ENCODE data around the gene LYPD4. TPM values are rescaled to one million over a fixed set of nuclear protein-coding genes. Genes with fewer than 3 reads are reported as not detected.

Gene LYPD4
- total RNA-seq, 2 experiments from 2014 or later: not detected

- H3K4me3 Mint-ChIP-seq: no peak overlapping the region
- POLR2A ChIA-PET: no interaction called here
- no peaks in the 10 kb centered on the region for H3K36me3 Mint-ChIP-seq (ENCODE audit: low read depth)
- no peaks in the 10 kb centered on the region for H3K9me3 Mint-ChIP-seq
- CTCF ChIA-PET: interaction anchor here (2.8 kb wide), 1 partner anchor 14 kb away, joined by 7 read pairs; no protein-coding TSS in a partner anchor
- peaks cover 10% of the 10 kb centered on the region for H3K27me3 Mint-ChIP-seq
- no peak for TF ChIP-seq CTCF (IDR thresholded peaks at IDR 0.05)
- H3K27ac Mint-ChIP-seq: no peak overlapping the region
- peaks cover 9% of the 10 kb centered on the region for H3K4me1 Mint-ChIP-seq (ENCODE audit: low read depth)
- DNase-seq (no peak), ATAC-seq (no peak)
- intact Hi-C loops (cut with micrococcal nuclease): no loop called here
Observed at GRCh38 chr19:41808663-41809566, 35.6 kb downstream of the LYPD4 start.

GRCh38 chr19:41807176-41807575 lies 37.3 kb downstream of the LYPD4 start:
- intact Hi-C loops (cut with micrococcal nuclease): no loop called here
- H3K27me3 Mint-ChIP-seq: peaks cover 10% of the 10 kb centered on the region
- ChIA-PET CTCF (interaction anchor here (1.4 to 2.8 kb wide), 2 partner anchors 12 to 14 kb away, joined by 5 to 7 read pairs; no protein-coding TSS in a partner anchor), POLR2A (no interaction called here)
- no peaks in the 10 kb centered on the region for H3K36me3 Mint-ChIP-seq (ENCODE audit: low read depth)
- no peaks in the 10 kb centered on the region for H3K9me3 Mint-ChIP-seq
- ATAC-seq (no peak), DNase-seq (no peak)
- H3K4me1 Mint-ChIP-seq (ENCODE audit: low read depth): peaks cover 15% of the 10 kb centered on the region
- TF ChIP-seq CTCF (IDR thresholded peaks at IDR 0.05): no peak
- H3K4me3 Mint-ChIP-seq: no peak overlapping the region
- H3K27ac Mint-ChIP-seq: no peak overlapping the region

- H3K4me1 Mint-ChIP-seq (ENCODE audit: low read depth): peaks cover 21% of the 10 kb centered on the region
- peaks cover 3% of the 10 kb centered on the region for H3K27me3 Mint-ChIP-seq
- intact Hi-C loops (cut with micrococcal nuclease): no loop called here
- TF ChIP-seq CTCF (IDR thresholded peaks at IDR 0.05): no peak
- DNase-seq: no peak
- CTCF ChIA-PET: interaction anchor here (2.1 to 4.3 kb wide), 2 partner anchors 9 to 12 kb away, joined by 13 to 23 read pairs; no protein-coding TSS in a partner anchor
- no peaks in the 10 kb centered on the region for H3K9me3 Mint-ChIP-seq
- POLR2A ChIA-PET: interaction anchor here (0.7 kb wide), 1 partner anchor 179 kb away, joined by 4 read pairs; no protein-coding TSS in a partner anchor
- H3K36me3 Mint-ChIP-seq (ENCODE audit: low read depth): no peaks in the 10 kb centered on the region
- ATAC-seq: no peak
- peak overlapping the region; percentile 62 for H3K27ac Mint-ChIP-seq
- no peak overlapping the region for H3K4me3 Mint-ChIP-seq
Observed at GRCh38 chr19:41804336-41804735, 40.1 kb downstream of the LYPD4 start.

DNA sequence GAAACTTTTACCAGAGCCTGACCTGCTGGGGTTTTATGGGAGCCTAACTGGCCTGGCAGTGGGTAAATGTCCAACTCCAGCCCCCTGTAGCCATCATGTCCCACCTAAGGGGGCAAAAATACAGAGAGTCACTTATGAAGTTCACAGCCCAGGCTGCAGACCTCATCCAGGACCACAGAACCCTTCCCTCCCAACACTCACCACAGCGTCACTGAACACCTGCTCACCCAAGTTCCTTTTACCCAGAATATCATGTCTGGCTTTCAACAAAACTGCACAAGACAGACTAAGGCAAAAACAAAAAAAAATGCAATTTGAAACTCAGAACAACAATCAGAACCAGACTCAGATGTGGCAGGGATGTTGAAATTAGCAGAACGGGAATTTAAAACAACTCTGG lies 41.7 kb downstream of the LYPD4 start:
- POLR2A ChIA-PET: interaction anchor here (0.6 to 1.3 kb wide), 2 partner anchors 11 to 57 kb away, joined by 3 read pairs; partner anchors contain the start of gene RPS19
- H3K27ac Mint-ChIP-seq: no peak overlapping the region
- peaks cover 21% of the 10 kb centered on the region for H3K4me1 Mint-ChIP-seq (ENCODE audit: low read depth)
- CTCF ChIA-PET: interaction anchor here (1.5 to 4.3 kb wide), 7 partner anchors 8 to 102 kb away, joined by 3 to 23 read pairs (median 8); no protein-coding TSS in a partner anchor
- H3K36me3 Mint-ChIP-seq (ENCODE audit: low read depth): no peaks in the 10 kb centered on the region
- intact Hi-C loops (cut with micrococcal nuclease): no loop called here
- DNase-seq: no peak
- H3K27me3 Mint-ChIP-seq: peaks cover 1% of the 10 kb centered on the region
- ATAC-seq: no peak
- TF ChIP-seq CTCF (IDR thresholded peaks at IDR 0.05): no peak
- no peak overlapping the region for H3K4me3 Mint-ChIP-seq
- no peaks in the 10 kb centered on the region for H3K9me3 Mint-ChIP-seq

GRCh38 chr19:41801792-41802211 lies 42.7 kb downstream of the LYPD4 start:
- peaks cover 1% of the 10 kb centered on the region for H3K27me3 Mint-ChIP-seq
- DNase-seq (no peak), ATAC-seq (no peak)
- intact Hi-C loops (cut with micrococcal nuclease): no loop called here
- ChIA-PET POLR2A (interaction anchor here (1.3 kb wide), 1 partner anchor 58 kb away, joined by 3 read pairs; the partner anchor contains the start of gene RPS19), CTCF (interaction anchor here (1.5 to 4.3 kb wide), 6 partner anchors 9 to 101 kb away, joined by 3 to 23 read pairs (median 7); no protein-coding TSS in a partner anchor)
- no peaks in the 10 kb centered on the region for H3K36me3 Mint-ChIP-seq (ENCODE audit: low read depth)
- peaks cover 21% of the 10 kb centered on the region for H3K4me1 Mint-ChIP-seq (ENCODE audit: low read depth)
- H3K4me3 Mint-ChIP-seq: no peak overlapping the region
- TF ChIP-seq CTCF (IDR thresholded peaks at IDR 0.05): no peak
- H3K27ac Mint-ChIP-seq: no peak overlapping the region
- H3K9me3 Mint-ChIP-seq: no peaks in the 10 kb centered on the region

Measured in activated CD8-positive, alpha-beta T cell treated with anti-CD3 and anti-CD28 coated beads for 36 hours (primary cell).